HG02870 (cell line): ENCODE data around the gene SPATS2.
"Not testable (repeated sequence)": the region's sequence is repeated elsewhere in the genome, so short reads cannot be mapped to it uniquely, and the experiment has no call there.

Experiments
- ATAC-seq: cut with Tn5 transposase; IDR thresholded peaks from one replicate; pipeline ENCODE4 v1.9.1; 2021; ENCODE audit warnings: mild to moderate bottlenecking, moderate library complexity; ENCODE audit not compliant: unreplicated experiment

The SPATS2 gene

DNA sequence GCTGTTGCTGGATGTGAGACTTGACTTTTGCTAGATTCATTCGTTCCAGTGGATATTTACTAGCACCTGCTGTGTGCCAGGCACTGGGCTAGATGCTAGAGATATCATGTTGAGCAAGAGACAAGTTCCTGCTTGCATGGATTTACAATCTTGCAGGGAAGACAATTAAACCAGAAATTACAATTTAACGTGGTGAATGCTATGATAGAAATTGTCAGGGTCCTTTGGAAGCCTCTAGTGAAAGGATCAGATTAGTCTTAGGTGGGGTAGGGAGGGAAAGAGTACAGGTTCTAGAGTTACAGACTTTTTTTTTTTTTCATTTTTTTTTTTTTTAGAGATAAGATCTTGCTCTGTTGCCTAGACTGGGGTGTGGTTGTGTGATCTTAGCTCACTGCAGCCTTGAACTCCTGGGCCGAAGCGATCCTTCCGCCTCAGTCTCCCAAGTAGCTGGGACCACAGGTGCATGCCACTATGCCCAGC is 36.7 kb downstream of the SPATS2 start:
- no peak for ATAC-seq

DNA sequence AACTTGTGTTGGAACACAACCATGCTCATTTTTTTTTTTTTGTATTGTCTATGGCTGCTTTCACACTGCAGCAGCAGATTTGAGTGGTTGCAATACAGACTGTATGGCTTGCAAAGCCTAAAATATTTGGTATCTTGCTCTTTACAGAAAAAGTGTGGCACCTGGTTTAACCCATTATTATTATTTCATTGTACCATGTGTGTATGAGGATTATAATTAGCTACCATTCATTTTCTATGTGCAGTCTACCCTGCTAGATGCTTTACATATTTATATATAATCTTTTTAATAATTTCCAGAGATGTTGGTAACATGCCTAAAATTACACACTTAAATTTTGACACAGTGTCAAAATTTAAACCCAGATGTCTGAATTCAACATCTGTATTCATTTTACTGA is 37.7 kb downstream of the SPATS2 start:
- no peak for ATAC-seq

DNA sequence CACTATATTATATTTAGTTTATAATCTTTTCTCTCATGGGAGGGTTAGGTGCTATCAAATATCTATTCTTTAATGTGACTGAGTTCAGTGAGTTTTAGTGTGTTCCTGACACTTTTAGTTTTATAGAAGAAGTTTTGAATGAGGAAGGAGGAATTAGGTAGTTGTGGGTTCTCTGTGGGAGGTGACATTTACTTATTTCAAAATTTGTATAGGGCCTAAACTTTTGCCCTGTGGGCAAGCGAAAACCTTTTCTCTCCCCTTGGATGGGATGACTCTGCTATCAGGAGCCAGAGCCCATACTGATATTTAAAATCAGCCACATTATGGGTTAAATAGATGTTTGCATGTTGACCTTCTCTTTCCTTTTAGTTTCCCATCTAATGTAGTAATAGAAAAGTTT is 43.6 kb downstream of the SPATS2 start:
- no peak for ATAC-seq

DNA sequence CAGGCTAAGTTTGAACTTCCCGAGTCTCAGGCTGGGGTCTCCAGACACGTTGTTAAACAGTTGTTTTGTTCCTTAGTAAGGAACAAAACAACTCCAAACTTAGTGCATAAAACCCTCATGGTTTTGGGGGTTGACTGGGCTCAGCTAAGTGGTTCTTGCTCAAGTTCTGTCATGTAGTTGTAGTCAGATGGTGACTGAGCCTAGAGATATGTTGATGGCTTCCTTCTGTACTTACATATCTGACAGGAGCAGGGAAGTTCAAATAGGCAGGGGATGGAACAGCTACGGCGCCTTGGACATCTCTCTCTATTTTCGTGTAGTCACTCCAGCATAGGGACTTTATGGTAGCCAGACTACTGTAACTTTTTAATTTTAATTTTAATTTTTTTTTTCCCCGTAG is 45.7 kb downstream of the SPATS2 start:
- ATAC-seq = no peak

DNA sequence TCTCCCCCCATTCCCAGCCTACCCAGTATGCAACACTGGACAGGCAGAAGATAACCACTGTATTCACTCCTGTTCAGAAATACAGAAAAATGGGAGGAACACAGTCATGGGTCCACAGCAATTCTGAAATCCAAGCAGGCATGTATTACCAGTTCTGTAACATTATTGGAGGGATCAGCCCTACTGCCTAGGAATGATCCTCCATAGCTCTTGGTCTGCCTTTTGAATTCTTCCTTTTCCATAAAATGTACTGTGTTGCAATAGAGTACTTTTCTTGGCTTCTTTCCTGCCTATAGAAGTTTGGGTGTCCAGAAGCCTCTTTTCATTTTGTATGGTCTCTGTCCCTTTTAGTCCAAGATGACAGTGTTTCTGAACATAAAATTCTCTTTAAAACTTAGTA is 46.5 kb downstream of the SPATS2 start:
- no peak for ATAC-seq

DNA sequence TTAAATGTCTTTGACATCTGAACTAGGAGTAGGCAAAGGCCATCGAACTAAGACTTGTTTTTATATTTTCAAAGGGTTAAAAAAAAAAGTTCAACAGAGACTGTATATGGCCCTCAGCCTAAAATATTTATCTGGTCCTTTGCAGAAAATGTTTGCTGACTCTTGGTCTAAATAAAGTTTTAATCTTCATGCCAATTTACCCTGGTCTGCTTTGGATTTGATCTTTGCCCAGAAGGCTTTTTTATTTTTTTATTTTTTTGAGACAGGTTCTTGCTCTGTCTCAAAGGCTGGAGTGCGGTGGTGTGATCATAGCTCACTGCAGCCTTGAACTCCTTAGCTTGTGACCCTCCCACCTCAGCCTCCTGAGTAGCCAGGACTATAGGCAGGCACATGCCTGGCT is 47.1 kb downstream of the SPATS2 start:
- ATAC-seq = no peak

DNA sequence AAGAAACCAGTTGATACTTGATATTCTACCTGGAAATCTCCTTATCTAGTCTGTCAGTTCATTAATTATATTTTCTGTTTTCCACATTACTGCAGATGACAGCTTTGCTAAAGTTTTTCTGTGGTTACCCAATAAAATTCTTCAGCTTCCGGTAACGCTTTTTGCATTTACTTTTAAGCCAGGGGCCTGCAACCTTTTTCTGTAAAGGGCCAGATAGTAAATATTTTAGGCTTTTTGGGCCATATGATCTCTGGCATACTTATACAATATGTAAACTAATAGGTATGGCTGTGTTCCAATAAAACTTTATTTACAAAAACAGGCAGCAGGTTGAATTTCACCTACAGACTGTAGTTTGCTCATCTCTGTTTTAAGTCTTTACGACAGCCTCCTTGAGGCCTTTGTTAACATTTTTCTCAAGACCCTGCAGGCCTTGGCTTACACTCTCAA is 48.3 kb downstream of the SPATS2 start:
- no peak for ATAC-seq

DNA sequence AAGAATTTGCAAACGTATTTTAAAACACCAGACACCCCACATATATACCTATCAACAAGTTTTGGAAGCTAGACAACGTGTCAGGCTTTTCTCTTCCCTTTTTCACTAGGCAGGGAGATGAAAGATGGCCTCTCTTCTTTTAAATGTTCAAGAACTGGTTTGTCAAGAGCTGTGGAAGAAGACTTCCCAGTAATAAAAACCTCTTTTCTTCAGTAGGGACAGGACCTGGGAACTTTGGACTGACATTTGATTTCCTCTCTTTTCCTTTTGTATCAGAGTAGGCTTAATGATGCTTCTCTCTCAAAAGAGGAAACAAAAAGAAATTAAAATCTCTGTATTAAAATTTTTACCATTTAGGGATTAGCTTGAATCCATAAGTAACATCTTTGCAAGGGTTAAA is 49.6 kb downstream of the SPATS2 start:
- no peak for ATAC-seq

DNA sequence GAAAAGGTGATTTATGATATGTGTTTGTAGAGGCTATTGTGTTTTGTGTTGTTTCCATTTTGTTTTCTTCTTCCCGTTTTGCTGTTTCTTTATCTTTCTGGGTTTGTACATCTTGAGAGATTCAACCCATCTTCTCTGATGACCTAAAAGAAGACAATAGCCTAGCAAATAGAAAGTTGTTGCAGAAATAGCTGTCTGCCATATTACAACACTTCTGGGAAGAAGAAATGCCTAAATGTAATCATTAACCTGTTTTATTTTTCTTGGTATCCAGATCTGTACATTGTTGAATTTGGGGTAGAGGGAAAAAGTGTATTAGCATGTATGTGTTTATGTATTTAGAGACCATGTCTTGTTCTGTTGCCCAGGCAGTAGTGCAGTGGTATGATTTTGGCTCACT is 50.3 kb downstream of the SPATS2 start:
- no peak for ATAC-seq

DNA sequence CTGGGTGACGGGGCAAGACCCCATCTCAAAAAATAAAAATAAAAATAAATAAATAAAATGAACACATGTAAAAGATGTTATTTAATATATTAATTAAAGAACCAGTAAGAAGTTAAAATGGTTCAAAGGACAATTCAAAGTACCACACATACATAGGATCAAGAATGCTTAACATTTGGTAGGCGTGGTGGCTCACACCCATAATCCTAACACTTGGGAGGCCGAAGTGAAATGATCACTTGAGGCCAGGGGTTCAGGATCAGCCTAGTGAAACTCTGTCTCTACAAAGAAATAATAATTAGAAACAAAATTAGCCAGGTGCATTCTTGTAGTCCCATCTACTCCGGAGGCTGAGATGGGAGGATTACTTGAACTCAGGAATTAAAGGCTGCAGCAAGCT is 53.3 kb downstream of the SPATS2 start:
- ATAC-seq = no peak

DNA sequence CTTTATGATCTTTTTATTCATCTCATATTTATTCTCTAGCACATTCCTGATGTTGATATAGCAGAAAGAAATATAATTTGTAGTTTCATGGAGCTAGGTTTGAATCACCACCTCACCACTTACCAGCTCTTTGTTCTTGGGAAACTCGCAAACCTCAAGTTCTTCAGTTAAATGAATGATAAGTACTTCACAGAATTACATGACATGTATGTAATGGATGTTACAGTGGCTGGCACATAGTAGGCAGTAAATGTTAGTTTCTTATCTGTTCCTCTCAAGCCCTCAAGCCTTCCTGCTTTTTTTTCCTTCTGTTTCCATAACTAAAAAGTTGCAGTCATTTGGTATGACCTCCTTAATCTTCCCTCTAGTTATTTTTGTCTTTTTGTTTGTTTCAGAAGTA is 54.9 kb downstream of the SPATS2 start:
- no peak for ATAC-seq

DNA sequence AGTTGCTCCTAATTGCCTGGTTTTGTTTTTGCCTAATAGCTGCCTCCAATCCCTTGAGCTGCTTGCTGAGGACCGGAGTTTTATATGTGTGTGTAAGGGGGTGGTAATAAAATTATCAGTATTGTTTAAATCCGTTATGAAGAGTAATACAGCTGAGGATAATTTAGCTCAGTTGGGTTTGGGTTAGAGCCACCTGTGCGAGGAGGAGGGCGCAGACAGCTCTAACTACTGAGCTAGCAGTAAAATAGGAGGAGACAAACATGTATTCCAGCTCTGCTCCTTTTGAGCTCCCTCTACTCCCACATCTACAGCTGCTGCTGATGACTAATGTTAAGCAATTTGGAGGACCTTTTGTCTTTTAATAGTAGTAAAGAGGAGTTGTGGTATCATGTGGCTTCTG is 61.5 kb downstream of the SPATS2 start:
- no peak for ATAC-seq

DNA sequence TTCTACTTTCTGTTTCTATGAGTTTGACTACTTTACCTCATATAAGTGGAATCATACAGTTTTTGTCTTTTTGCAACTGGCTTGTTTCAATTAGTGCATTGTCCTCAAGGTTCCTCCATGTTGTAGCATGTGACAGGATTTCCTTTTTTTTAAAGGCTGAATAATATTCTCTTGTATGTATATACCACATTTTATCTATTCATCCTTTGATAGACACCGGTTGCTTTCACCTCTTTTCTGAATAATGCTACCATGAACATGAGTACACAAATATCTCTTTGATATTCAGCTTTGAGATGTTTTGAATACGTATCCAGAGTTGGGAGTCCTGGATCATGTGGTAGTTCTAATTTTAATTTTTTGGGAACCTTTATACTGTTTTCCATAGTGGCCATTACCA is 65.4 kb downstream of the SPATS2 start:
- no peak for ATAC-seq

DNA sequence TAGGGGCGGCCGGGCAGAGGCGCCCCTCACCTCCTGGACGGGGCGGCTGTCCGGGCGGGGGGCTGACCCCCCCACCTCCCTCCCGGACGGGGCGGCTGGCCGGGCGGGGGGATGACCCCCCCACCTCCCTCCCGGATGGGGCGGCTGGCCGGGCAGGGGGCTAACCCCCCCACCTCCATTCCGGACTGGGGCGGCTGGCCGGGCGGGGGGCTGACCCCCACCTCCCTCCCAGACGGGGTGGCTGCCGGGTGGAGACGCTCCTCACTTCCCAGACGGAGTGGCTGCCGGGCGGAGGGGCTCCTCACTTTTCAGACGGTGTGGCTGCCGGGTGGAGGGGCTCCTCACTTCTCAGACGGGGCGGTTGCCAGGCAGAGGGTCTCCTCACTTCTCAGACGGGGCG is 69.5 kb downstream of the SPATS2 start:
- ATAC-seq = not testable (repeated sequence)

DNA sequence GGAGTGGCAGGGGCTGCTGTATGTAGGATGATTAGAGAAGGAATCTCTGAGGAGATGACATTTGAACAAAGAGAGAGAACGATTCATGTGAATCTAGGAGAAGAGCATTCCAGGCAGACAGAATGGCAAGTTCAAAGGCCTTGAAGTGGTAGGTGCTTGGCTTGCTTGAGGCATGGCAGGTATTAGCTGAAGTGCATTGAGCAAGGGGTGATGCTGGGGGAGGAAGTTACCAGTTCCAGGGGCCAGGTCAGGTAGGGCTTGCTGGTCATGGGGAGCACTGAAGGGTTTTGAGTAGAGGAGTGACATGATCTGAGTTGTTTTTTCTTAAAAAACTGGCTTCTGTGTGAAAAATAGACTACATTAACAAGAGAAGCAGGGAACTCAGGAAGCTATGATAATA is 71.8 kb downstream of the SPATS2 start:
- no peak for ATAC-seq

DNA sequence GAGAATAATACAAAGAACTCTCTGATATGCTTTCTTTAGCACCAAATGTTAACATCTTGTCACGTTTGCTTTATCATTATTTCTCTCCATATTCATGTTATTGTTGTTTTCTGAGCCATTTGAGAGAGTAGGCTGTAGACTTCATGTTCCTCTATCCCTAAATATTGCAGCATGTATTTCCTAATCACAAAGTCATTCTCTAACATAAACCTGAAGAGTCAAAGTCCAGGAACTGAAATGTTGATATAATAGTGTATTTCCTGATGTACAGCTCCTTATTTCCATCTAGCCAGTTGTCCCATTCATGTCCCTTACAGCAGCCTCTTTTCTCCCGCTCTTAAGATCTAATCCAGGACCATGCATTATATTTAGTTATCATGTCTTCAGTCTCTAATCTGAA is 72.8 kb downstream of the SPATS2 start:
- no peak for ATAC-seq

DNA sequence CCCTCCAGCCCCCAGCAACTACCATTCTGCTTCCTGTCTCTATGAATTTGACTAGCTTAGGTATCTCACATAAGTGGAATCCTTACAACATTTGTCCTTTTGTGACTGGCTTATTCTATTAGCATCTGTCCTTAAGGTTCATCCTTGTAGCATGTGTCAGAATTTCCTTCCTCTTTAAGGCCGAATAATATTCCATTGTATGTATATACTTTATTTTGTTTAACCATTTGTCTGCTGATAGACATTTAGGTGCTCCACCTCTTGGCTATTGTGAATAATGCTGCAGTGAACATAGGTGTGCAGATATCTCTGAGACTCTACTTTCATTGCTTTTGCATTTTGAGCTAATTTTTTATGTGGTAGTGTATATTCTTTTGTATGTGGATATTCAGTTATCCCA is 75.7 kb downstream of the SPATS2 start:
- ATAC-seq = no peak

DNA sequence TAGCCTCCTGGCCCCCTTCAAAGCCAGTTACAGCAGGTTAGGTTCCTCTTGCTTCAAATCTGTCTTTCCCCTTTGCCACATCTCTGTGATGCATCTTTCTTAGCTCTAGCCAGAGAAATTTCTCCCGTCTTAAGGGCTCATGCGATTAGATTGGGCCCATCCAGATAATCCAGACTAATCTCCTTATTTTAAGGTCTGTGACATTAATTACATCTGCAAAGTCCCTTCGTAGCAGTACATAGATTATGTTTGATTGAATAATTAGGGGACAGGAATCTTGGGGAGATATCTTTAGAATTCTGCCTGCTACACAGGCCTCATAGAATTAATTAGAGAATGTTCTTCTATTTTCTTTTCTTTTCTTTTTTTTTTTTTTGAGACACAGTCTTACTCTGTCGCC is 79.3 kb downstream of the SPATS2 start:
- no peak for ATAC-seq

DNA sequence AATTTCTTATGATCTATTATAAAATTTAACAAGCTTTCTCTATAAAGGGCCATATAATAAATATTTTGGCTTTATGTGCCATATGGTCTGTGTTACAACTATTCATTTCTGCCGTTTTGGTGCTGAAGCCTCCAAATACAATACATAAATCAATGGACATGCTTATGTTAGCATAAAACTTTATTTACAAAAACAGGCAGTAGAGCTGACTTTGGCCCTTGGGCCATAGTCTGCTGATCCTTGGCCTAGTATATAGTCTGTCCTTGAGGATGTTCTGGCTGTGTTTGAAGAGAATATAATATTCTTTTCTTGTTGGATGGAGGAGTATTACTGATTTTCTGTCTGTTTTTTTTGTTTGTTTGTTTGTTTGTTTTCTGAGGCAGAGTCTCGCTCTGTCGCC is 81.6 kb downstream of the SPATS2 start:
- no peak for ATAC-seq

DNA sequence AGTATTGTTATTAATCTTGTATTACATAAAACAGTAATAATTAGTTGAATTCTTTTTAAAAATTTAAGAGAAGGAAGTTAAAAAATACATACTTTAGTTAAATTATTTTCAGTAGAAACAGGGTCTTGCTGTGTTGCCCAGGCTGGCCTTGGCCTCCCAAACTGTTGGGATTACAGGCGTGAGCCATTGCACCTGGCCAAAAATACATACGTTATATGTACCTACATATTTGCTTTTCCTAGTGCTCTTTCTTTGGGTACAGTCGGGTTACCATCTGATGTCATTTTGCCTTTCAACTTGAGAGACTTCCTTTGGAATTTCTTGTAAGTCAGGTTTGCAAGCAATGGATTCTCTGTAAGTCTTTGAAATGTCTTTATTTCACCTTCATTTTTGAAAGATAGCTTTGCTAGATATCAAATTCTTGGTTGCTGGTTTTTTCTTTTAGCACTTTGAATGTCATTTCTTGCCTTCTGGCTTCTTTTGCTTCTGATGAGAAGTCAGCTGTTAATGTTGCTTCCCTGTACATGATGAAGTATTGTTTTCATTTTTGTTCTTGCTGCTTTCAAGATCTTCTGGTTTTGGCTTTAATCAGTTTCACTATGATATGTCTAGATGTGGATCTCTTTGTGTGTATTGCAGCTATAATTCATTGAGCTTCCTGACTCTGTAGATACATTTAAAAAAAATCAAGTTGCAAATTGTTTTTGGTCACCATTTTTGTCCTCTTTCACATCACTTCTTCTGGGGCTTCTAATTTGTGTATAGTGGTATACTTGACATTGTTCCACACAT is 84.4 kb downstream of the SPATS2 start:
- peak; percentile 71 for ATAC-seq

DNA sequence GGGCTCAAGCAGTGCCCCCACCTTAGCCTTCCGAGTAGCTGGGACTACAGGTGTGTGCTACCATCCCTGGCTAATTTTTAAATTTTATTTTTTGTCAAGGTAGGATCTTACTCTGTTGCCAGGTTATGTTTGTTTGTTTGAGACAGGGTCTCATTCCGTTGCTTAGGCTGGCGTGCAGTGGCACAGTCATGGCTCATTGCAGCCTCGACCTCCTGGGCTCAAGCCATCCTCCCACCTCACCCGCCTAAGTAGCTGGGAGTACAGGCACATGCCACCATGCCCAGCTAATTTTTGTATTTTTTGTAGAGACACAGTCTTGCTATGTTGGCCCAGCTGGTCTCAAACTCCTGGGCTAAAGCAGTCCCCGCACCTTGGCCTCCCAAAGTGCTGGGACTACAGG is 88.2 kb downstream of the SPATS2 start:
- no peak for ATAC-seq

DNA sequence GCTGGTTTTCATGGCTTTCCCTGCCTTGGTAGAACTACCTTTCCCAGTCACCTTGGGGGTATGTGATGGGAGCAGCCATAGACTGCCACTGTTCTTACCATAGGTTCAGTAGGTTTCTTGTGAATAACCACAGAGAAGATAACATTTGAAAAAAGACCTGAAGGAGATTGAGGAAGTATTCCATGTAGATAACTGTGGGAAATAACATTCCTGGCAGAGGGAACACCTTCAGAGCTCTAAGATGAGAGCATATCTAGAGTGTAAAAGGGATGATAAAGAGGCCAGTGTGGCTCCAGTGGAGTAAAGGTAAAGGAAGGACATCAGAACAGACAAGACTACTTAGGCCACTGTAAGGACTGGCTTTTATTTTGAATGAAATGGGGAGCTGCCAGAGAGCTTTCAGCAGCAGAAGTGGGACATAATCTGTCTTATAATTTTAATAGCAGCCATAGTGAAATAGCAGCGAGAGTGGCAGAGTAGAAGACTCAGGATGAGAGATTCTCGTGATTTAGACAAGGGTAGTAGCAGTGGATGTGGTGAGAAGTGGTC is 88.9 kb downstream of the SPATS2 start:
- no peak for ATAC-seq

DNA sequence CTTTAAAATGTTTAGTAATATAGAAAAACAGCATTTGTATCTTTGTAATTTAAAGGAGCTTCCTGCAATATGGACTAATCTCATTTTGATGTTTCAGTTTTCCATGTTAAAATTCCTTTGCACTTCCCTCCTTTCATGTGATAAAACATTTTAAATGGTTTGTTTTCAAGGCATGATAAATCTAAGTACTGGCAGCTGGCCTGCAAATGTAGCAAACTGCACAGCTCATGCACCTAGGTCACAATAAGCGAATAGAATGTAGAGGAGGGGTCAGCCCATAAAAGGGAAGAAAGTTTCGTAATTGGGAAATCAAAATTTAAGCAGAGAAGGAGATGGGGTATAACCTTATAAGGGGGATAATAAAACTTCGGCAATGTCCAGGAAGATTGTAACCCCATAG is 91.6 kb downstream of the SPATS2 start:
- ATAC-seq = no peak
